Gastroesophageal sphincter (tissue), 4 donors: ENCODE results near the gene SSU72. TPM values are rescaled to one million over a fixed set of nuclear protein-coding genes. Genes with fewer than 3 reads are reported as not detected.

Experiments used
- ATAC-seq: fragments of 150-250 bp; one replicate; pipeline ENCODE4 v1.9.1; 2016; ENCODE audit warnings: mild to moderate bottlenecking, moderate library complexity
- H3K27ac ChIP-seq, 4 donors: fragments of 200-600 bp; sonication (generic) in 3 of 4; 1 replicate in 3 of 4; 2 replicates in 1 of 4; pipeline ENCODE4 v1.5.1; 2016 to 2019
- H3K27me3 ChIP-seq: fragments of 200-600 bp; sonication (generic); one replicate; pipeline ENCODE4 v1.5.1; 2019
- H3K36me3 ChIP-seq, 2 donors: fragments of 200-600 bp; sonication (generic); one replicate each; pipeline ENCODE4 v1.5.1; 2019; ENCODE audit warnings: control low read depth in 1 of 2
- H3K4me1 ChIP-seq, 3 donors: fragments of 200-600 bp; sonication (generic); 1 replicate in 2 of 3; 2 replicates in 1 of 3; pipeline ENCODE4 v1.5.1; 2016 to 2019; ENCODE audit warnings: control low read depth in 2 of 3
- H3K4me3 ChIP-seq, 2 donors: fragments of 200-600 bp; sonication (generic); one replicate each; pipeline ENCODE4 v1.5.1; 2019; ENCODE audit warnings: mild to moderate bottlenecking in 1 of 2, moderate library complexity in 1 of 2
- H3K9me3 ChIP-seq, 3 donors: fragments of 200-600 bp; sonication (generic); one replicate each; pipeline ENCODE4 v1.5.1; 2017 to 2019; ENCODE audit warnings: control low read depth in 2 of 3
- CTCF ChIP-seq, 4 experiments: fragments of 200-600 bp in 2 of 4; fragments of 450-650 bp in 2 of 4; sonication (generic) in 1 of 4; IDR thresholded peaks; one replicate each; pipeline ENCODE4 v1.5.1; 2017 to 2019; ENCODE audit warnings: antibody characterized with exemption in 4 of 4, mild to moderate bottlenecking in 2 of 4, moderate library complexity in 2 of 4
- EP300 ChIP-seq: sonication (generic); formaldehyde crosslinking; IDR thresholded peaks from one replicate; pipeline ENCODE4 v1.6.1; 2017; ENCODE audit warnings: antibody characterized with exemption, mild to moderate bottlenecking
- POLR2A ChIP-seq, 2 donors: fragments of 450-650 bp; IDR thresholded peaks; one replicate each; pipeline ENCODE4 v1.6.1; 2017; ENCODE audit warnings: antibody characterized with exemption in 2 of 2, mild to moderate bottlenecking in 2 of 2, moderate library complexity in 1 of 2
- POLR2AphosphoS5 ChIP-seq: sonication (generic); formaldehyde crosslinking; IDR thresholded peaks from one replicate; pipeline ENCODE4 v1.6.1; 2017; ENCODE audit warnings: antibody characterized with exemption
- WGBS, 2 donors: methylation state at CpG; one replicate each; pipeline ENCODE4 v1.1.5; 2018; ENCODE audit warnings: low coverage in 1 of 2; 5-methylcytosine and 5-hydroxymethylcytosine counted together
- total RNA-seq, 4 donors: library from RNA; depleted of rRNA; stranded (reverse); fragments of >200 nt; gene quantifications; one replicate each; pipeline ENCODE4 v1.1.0, GENCODE V29; 2016

The SSU72 gene
- total RNA-seq, 4 donors from 2014 or later, result 90.5 to 109 (median 98.9) TPM

GRCh38 chr1:1605034-1605591 lies 30.4 kb upstream of the SSU72 start:
- 60% methylated on average over 1 of the region's 14 CpGs; no CpG with 5 or more reads in 1 of the 2 donors for WGBS, 2 donors
- no peak overlapping the region for H3K4me3 ChIP-seq
- peaks cover 0 to 9% (median 5%) of the 10 kb centered on the region in 3 donors for H3K4me1 ChIP-seq
- no peak overlapping the region for H3K27ac ChIP-seq
- no peak for TF ChIP-seq CTCF (IDR thresholded peaks at IDR 0.05)
- no peak for TF ChIP-seq POLR2A (IDR thresholded peaks at IDR 0.05)
- no peak for TF ChIP-seq EP300
- TF ChIP-seq POLR2AphosphoS5, result no peak
- peaks cover 53% of the 10 kb centered on the region for H3K27me3 ChIP-seq
- no peaks in the 10 kb centered on the region for H3K9me3 ChIP-seq
- no peaks in the 10 kb centered on the region for H3K36me3 ChIP-seq
- ATAC-seq, result no peak

GRCh38 chr1:1604374-1605033 lies 29.8 kb upstream of the SSU72 start:
- Histone ChIP-seq H3K27me3 (peaks cover 56% of the 10 kb centered on the region), H3K4me1 (peaks cover 0 to 12% (median 6%) of the 10 kb centered on the region in 3 donors), H3K9me3 (no peaks in the 10 kb centered on the region), H3K4me3 (no peak overlapping the region), H3K36me3 (no peaks in the 10 kb centered on the region), H3K27ac (no peak overlapping the region)
- TF ChIP-seq EP300 (no peak), CTCF (IDR thresholded peaks at IDR 0.05) (no peak), POLR2AphosphoS5 (no peak), POLR2A (IDR thresholded peaks at IDR 0.05) (no peak)
- 100% methylated on average over 1 of the region's 15 CpGs; no CpG with 5 or more reads in 1 of the 2 donors for WGBS, 2 donors
- ATAC-seq, result no peak

- no peak overlapping the region for H3K27ac ChIP-seq
- WGBS, 2 donors, result 54% methylated on average over 5 of the region's 13 CpGs; no CpG with 5 or more reads in 1 of the 2 donors
- no peak for ATAC-seq
- no peak overlapping the region for H3K4me3 ChIP-seq
- peaks cover 0 to 19% (median 11%) of the 10 kb centered on the region in 3 donors for H3K4me1 ChIP-seq
- TF ChIP-seq EP300, result no peak
- TF ChIP-seq CTCF (IDR thresholded peaks at IDR 0.05), result no peak
- TF ChIP-seq POLR2A (IDR thresholded peaks at IDR 0.05), result no peak
- TF ChIP-seq POLR2AphosphoS5, result no peak
- H3K36me3 ChIP-seq, result no peaks in the 10 kb centered on the region
- H3K27me3 ChIP-seq, result peaks cover 63% of the 10 kb centered on the region
- H3K9me3 ChIP-seq, result no peaks in the 10 kb centered on the region
These were observed 29.2 kb upstream of the SSU72 start for GRCh38 chr1:1603671-1604373.

GRCh38 chr1:1602968-1603506 lies 28.4 kb upstream of the SSU72 start:
- no CpG with 5 or more reads among the region's 13 CpGs for WGBS, 2 donors
- ATAC-seq, result no peak
- no peak overlapping the region for H3K4me3 ChIP-seq
- no peaks in the 10 kb centered on the region for H3K36me3 ChIP-seq
- H3K4me1 ChIP-seq, result peaks cover 0 to 22% (median 11%) of the 10 kb centered on the region in 3 donors
- H3K27me3 ChIP-seq, result peaks cover 71% of the 10 kb centered on the region
- no peaks in the 10 kb centered on the region for H3K9me3 ChIP-seq
- no peak overlapping the region for H3K27ac ChIP-seq
- TF ChIP-seq CTCF (IDR thresholded peaks at IDR 0.05) (no peak), POLR2AphosphoS5 (no peak), EP300 (no peak), POLR2A (IDR thresholded peaks at IDR 0.05) (no peak)
